ENCODE data around the gene TMPRSS11E. TPM values are rescaled to one million over a fixed set of nuclear protein-coding genes. Genes with fewer than 3 reads are reported as not detected.

Gene TMPRSS11E
- total and polyA plus RNA-seq, 4 donors: not detected

GRCh38 chr4:68399306-68399705, 48.0 kb upstream of the TMPRSS11E start:
- no peaks in the 10 kb centered on the region for H3K9me3 ChIP-seq (ENCODE audit: control insufficient read depth in 4 of 4, low read length in 3 of 4)
- H3K4me3 ChIP-seq (ENCODE audit: low read depth in 1 of 3, low read length in 3 of 3): no peak overlapping the region
- 88% methylated on average over 4 of the region's 4 CpGs for WGBS
- DNase-seq (ENCODE audit: low spot score): no peak
- no peak overlapping the region for H3K27ac ChIP-seq (ENCODE audit: low read depth in 1 of 2, low read length in 2 of 2)
- H3K4me1 ChIP-seq (ENCODE audit: control insufficient read depth in 4 of 4, insufficient read depth in 4 of 4, low read length in 3 of 4): no peaks in the 10 kb centered on the region
- no peak overlapping the region for H3K9ac ChIP-seq (ENCODE audit: low read depth in 1 of 2, low read length in 2 of 2)
- no peaks in the 10 kb centered on the region for H3K27me3 ChIP-seq (ENCODE audit: control insufficient read depth in 4 of 4, insufficient read depth in 4 of 4, low read length in 3 of 4)
- no peaks in the 10 kb centered on the region for H3K36me3 ChIP-seq (ENCODE audit: control insufficient read depth in 4 of 4, insufficient read depth in 3 of 4, low read depth in 1 of 4, low read length in 3 of 4)
- TF ChIP-seq EGR1 (IDR thresholded peaks at IDR 0.05; ENCODE audit: low read depth in 2 of 2) (no peak), ZBTB33 (IDR thresholded peaks at IDR 0.05) (no peak), HNF4G (IDR thresholded peaks at IDR 0.05) (no peak), JUND (IDR thresholded peaks at IDR 0.05) (no peak), GABPA (IDR thresholded peaks at IDR 0.05 in 1 of 2, conservative IDR thresholded peaks at IDR 0.05 in 1 of 2) (no peak), HNF4A (conservative IDR thresholded peaks at IDR 0.05) (no peak), FOXA2 (IDR thresholded peaks at IDR 0.05) (no peak), ATF3 (IDR thresholded peaks at IDR 0.05) (no peak), RXRA (IDR thresholded peaks at IDR 0.05) (no peak), NR2F2 (IDR thresholded peaks at IDR 0.05) (no peak), MAX (IDR thresholded peaks at IDR 0.05) (no peak), YY1 (IDR thresholded peaks at IDR 0.05) (no peak), SP1 (IDR thresholded peaks at IDR 0.05) (no peak), RAD21 (IDR thresholded peaks at IDR 0.05) (no peak), CTCF (IDR thresholded peaks at IDR 0.05; ENCODE audit: low read depth, low read length, missing input control) (no peak), TAF1 (conservative IDR thresholded peaks at IDR 0.05) (no peak), FOXA1 (IDR thresholded peaks at IDR 0.05) (no peak)
- TF ChIP-seq, protein P1, sequence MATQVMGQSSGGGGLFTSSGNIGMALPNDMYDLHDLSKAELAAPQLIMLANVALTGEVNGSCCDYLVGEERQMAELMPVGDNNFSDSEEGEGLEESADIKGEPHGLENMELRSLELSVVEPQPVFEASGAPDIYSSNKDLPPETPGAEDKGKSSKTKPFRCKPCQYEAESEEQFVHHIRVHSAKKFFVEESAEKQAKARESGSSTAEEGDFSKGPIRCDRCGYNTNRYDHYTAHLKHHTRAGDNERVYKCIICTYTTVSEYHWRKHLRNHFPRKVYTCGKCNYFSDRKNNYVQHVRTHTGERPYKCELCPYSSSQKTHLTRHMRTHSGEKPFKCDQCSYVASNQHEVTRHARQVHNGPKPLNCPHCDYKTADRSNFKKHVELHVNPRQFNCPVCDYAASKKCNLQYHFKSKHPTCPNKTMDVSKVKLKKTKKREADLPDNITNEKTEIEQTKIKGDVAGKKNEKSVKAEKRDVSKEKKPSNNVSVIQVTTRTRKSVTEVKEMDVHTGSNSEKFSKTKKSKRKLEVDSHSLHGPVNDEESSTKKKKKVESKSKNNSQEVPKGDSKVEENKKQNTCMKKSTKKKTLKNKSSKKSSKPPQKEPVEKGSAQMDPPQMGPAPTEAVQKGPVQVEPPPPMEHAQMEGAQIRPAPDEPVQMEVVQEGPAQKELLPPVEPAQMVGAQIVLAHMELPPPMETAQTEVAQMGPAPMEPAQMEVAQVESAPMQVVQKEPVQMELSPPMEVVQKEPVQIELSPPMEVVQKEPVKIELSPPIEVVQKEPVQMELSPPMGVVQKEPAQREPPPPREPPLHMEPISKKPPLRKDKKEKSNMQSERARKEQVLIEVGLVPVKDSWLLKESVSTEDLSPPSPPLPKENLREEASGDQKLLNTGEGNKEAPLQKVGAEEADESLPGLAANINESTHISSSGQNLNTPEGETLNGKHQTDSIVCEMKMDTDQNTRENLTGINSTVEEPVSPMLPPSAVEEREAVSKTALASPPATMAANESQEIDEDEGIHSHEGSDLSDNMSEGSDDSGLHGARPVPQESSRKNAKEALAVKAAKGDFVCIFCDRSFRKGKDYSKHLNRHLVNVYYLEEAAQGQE (IDR thresholded peaks at IDR 0.05): no peak
